ENCODE results near the gene HOXC9. TPM values are rescaled to one million over a fixed set of nuclear protein-coding genes. Genes with fewer than 3 reads are reported as not detected.
"Not testable (repeated sequence)": the region's sequence is repeated elsewhere in the genome, so short reads cannot be mapped to it uniquely, and the experiment has no call there.

HOXC9 gene
- total and polyA plus RNA-seq, 12 donors: not detected

DNA sequence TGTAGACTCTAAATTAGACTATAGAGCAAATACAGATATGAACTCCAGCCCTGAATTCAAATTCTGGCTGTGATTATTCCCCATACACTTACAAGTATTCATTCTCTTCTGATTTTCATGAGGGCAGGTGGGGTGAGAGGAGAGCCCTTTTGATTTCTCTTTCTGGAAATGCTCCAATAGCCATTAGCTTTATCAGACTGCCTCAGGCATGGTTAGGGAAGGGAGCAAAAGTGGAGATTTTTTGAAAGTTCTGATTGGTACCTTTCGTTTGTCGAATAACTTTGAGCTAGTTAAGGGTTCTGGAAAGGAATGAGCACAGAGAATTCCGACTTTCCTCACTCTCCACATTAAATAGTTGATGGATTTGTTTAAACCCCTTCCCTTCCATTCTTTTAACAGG is 40.7 kb downstream of the HOXC9 start:
- Histone ChIP-seq H3K27me3 (peaks cover 12 to 99% (median 99%) of the 10 kb centered on the region in 7 donors), H3K4me1 (no peaks in the 10 kb centered on the region), H3K9me3 (no peaks in the 10 kb centered on the region), H3K27ac (no peak overlapping the region), H3K36me3 (no peaks in the 10 kb centered on the region), H3K4me3 (no peak overlapping the region)
- DNase-seq (no peak), ATAC-seq (no peak)
- intact Hi-C loops (cut with DNase I): no loop called here
- 51 to 52% methylated on average over 3 of the region's 3 CpGs for WGBS, 2 donors
- TF ChIP-seq, protein P1, sequence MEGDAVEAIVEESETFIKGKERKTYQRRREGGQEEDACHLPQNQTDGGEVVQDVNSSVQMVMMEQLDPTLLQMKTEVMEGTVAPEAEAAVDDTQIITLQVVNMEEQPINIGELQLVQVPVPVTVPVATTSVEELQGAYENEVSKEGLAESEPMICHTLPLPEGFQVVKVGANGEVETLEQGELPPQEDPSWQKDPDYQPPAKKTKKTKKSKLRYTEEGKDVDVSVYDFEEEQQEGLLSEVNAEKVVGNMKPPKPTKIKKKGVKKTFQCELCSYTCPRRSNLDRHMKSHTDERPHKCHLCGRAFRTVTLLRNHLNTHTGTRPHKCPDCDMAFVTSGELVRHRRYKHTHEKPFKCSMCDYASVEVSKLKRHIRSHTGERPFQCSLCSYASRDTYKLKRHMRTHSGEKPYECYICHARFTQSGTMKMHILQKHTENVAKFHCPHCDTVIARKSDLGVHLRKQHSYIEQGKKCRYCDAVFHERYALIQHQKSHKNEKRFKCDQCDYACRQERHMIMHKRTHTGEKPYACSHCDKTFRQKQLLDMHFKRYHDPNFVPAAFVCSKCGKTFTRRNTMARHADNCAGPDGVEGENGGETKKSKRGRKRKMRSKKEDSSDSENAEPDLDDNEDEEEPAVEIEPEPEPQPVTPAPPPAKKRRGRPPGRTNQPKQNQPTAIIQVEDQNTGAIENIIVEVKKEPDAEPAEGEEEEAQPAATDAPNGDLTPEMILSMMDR (IDR thresholded peaks at IDR 0.05): no peak

- DNase-seq (no peak), ATAC-seq (no peak)
- H3K27me3 ChIP-seq: peaks cover 16 to 99% (median 99%) of the 10 kb centered on the region in 7 donors
- no peaks in the 10 kb centered on the region for H3K4me1 ChIP-seq
- TF ChIP-seq, protein P1 (IDR thresholded peaks at IDR 0.05): no peak
- no peaks in the 10 kb centered on the region for H3K36me3 ChIP-seq
- intact Hi-C loops (cut with DNase I): no loop called here
- no peak overlapping the region for H3K27ac ChIP-seq
- WGBS, 2 donors: 32 to 38% methylated on average over 2 of the region's 2 CpGs
- no peak overlapping the region for H3K4me3 ChIP-seq
- no peaks in the 10 kb centered on the region for H3K9me3 ChIP-seq
These were observed 41.2 kb downstream of the HOXC9 start for GRCh38 chr12:54041097-54041690.

DNA sequence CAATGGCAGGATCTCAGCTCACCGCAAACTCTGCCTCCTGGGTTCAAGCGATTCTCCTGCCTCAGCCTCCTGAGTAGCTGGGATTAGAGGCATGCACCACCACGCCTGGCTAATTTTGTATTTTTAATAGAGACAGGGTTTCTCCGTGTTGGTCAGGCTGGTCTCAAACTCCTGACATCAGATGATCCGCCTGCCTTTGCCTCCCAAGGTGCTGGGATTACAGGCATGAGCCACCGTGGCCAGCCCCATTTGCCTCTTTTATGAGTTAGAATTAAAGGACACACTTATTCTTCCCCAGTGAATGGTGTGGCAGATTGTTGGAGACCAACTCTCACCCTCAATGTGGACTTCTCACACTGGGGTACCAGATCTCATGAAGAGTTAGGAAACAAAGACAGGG is 42.1 kb downstream of the HOXC9 start:
- H3K4me1 ChIP-seq; H3K27ac ChIP-seq; DNase-seq; ATAC-seq; H3K36me3 ChIP-seq; H3K9me3 ChIP-seq; H3K4me3 ChIP-seq; intact Hi-C loops (cut with DNase I): not testable (repeated sequence)
- WGBS, 2 donors: 47 to 50% methylated on average over 6 of the region's 6 CpGs
- H3K27me3 ChIP-seq: peaks cover 20 to 99% (median 99%) of the 10 kb centered on the region in 7 donors

DNA sequence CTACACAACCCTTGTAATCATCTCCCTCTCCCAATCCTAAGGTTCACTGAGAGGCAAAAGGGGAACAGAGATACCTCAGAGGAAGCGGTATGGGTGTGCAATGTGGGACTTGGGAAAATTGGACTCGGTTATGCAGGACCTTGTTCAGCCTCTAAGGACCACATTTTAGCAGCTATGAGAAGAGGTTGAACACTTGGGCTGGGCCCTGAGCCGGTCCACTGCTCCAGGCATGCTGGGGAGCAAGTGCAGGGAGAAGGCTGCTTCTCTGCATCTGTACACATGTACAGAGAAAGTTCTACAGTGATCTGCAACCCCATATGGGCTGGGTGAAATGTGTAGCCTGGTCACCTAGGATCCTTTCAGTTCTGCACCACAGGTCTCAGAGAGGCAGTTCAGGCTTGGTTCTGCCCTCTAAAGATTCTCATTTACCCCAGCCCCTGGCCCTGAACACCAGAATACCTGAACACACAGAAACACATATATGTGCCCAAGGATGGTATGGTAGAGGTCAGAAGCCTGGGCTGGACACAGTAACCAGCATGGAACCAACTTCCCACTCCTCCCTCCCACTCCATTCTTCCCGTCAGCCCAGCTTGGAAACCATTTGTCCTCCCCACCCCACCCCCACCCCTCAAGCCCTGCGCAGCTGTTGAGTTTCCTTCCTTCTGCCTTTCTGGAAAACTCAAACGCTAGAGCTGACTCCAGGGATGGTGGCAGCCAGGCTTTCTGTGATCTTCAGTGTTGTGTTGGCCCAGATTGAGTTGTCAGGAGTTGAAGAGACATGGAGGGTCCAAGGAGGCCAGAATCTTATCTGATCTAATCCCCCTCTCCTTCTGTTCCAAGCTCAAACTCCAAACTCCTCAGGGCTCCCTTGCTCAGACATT is 43.3 kb downstream of the HOXC9 start:
- peaks cover 25 to 99% (median 99%) of the 10 kb centered on the region in 7 donors for H3K27me3 ChIP-seq
- intact Hi-C loops (cut with DNase I): no loop called here
- no peak overlapping the region for H3K27ac ChIP-seq
- ATAC-seq: no peak
- no peaks in the 10 kb centered on the region for H3K9me3 ChIP-seq
- WGBS, 2 donors: 27 to 37% methylated on average over 6 of the region's 6 CpGs
- H3K4me3 ChIP-seq: no peak overlapping the region
- no peak for DNase-seq
- no peaks in the 10 kb centered on the region for H3K36me3 ChIP-seq
- TF ChIP-seq, protein P1 (IDR thresholded peaks at IDR 0.05): no peak
- peaks cover 0 to 12% (median 7%) of the 10 kb centered on the region in 9 donors for H3K4me1 ChIP-seq

Data from heart right ventricle (tissue), 16 donors.